Breast epithelium (tissue), 3 donors: Measurements from ENCODE around the gene SYT13.

Source experiments
- CTCF ChIP-seq, 3 donors: fragments of 450-650 bp; IDR thresholded peaks; one replicate each; pipeline ENCODE4 v1.5.1; 2016 to 2017; ENCODE audit warnings: antibody characterized with exemption in 3 of 3, mild to moderate bottlenecking in 3 of 3, moderate library complexity in 3 of 3
- POLR2A ChIP-seq: fragments of 450-650 bp; IDR thresholded peaks from one replicate; pipeline ENCODE4 v1.6.1; 2016; ENCODE audit warnings: antibody characterized with exemption, mild to moderate bottlenecking, moderate library complexity

- TF ChIP-seq CTCF (IDR thresholded peaks at IDR 0.05) (no peak), POLR2A (no peak)
These were observed 68.2 kb downstream of the SYT13 start for GRCh38 chr11:45217991-45218390.
